Osteocyte (in vitro differentiated cells): Measurements from ENCODE around the gene ORC6. TPM values are rescaled to one million over a fixed set of nuclear protein-coding genes. Genes with fewer than 3 reads are reported as not detected.

Experiments used
- DNase-seq: peaks from one replicate; pipeline ENCODE4 v3.0.0; 2021; ENCODE audit warnings: mixed read lengths; ENCODE audit not compliant: unreplicated experiment; ENCODE audit errors: extremely low spot score
- H3K27ac Mint-ChIP-seq: one replicate; pipeline ENCODE4 v1.8.0; 2021; ENCODE audit warnings: mild to moderate bottlenecking, mixed read lengths; ENCODE audit not compliant: unreplicated experiment
- H3K27me3 Mint-ChIP-seq: one replicate; pipeline ENCODE4 v1.8.0; 2021; ENCODE audit warnings: mixed read lengths; ENCODE audit not compliant: unreplicated experiment
- H3K36me3 Mint-ChIP-seq: one replicate; pipeline ENCODE4 v1.8.0; 2021; ENCODE audit warnings: mixed read lengths; ENCODE audit not compliant: unreplicated experiment
- H3K4me1 Mint-ChIP-seq: one replicate; pipeline ENCODE4 v1.8.0; 2021; ENCODE audit warnings: mixed read lengths; ENCODE audit not compliant: unreplicated experiment
- H3K4me3 Mint-ChIP-seq: one replicate; pipeline ENCODE4 v1.8.0; 2021; ENCODE audit warnings: mild to moderate bottlenecking, moderate library complexity, mixed read lengths; ENCODE audit not compliant: unreplicated experiment
- H3K9me3 Mint-ChIP-seq: one replicate; pipeline ENCODE4 v1.8.0; 2021; ENCODE audit warnings: mixed read lengths; ENCODE audit not compliant: unreplicated experiment
- total RNA-seq: library from RNA; stranded (reverse); gene quantifications from 2 replicates; pipeline ENCODE4 v1.2.1, GENCODE V29; 2021
- TF ChIP-seq, protein P1 (sequence below): fragments of 200-600 bp; sonication (generic); IDR thresholded peaks from 2 replicates; pipeline ENCODE4 v1.5.0; 2021; ENCODE audit warnings: antibody characterized with exemption, mild to moderate bottlenecking, moderate library complexity

Gene ORC6
- total RNA-seq, 1 donor from 2014 or later = 8.8 TPM

DNA sequence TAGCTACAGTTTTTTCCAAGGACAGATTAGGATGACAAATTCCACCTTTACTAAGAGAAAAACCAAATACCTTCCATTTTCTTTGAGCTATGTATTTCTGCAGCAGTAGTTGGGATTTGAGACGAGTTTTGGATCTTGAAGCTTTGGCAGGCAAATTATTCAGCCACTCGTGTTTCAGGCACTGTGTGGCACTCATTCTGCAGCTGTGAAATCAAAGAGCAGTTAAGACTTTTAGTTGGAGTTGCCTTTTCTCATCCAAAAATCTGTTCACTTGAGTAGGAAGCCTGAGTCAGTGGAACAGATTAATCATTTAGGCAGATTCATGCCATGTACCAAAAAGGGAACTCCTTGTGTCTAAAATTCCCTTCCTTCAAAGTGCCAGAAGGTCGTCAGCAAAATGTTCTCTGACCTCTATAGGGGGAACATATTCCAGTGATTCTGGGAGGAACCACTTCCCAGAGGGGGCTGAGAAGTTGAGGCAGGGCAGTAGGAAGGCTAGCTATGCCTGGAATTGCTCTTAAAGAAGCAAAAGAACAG is 20.1 kb downstream of the ORC6 start:
- Mint-ChIP-seq H3K4me3 (no peak overlapping the region), H3K27ac (no peak overlapping the region), H3K27me3 (no peaks in the 10 kb centered on the region), H3K36me3 (no peaks in the 10 kb centered on the region), H3K9me3 (no peaks in the 10 kb centered on the region), H3K4me1 (no peaks in the 10 kb centered on the region)
- no peak for DNase-seq
- TF ChIP-seq, protein P1, sequence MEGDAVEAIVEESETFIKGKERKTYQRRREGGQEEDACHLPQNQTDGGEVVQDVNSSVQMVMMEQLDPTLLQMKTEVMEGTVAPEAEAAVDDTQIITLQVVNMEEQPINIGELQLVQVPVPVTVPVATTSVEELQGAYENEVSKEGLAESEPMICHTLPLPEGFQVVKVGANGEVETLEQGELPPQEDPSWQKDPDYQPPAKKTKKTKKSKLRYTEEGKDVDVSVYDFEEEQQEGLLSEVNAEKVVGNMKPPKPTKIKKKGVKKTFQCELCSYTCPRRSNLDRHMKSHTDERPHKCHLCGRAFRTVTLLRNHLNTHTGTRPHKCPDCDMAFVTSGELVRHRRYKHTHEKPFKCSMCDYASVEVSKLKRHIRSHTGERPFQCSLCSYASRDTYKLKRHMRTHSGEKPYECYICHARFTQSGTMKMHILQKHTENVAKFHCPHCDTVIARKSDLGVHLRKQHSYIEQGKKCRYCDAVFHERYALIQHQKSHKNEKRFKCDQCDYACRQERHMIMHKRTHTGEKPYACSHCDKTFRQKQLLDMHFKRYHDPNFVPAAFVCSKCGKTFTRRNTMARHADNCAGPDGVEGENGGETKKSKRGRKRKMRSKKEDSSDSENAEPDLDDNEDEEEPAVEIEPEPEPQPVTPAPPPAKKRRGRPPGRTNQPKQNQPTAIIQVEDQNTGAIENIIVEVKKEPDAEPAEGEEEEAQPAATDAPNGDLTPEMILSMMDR = no peak

DNA sequence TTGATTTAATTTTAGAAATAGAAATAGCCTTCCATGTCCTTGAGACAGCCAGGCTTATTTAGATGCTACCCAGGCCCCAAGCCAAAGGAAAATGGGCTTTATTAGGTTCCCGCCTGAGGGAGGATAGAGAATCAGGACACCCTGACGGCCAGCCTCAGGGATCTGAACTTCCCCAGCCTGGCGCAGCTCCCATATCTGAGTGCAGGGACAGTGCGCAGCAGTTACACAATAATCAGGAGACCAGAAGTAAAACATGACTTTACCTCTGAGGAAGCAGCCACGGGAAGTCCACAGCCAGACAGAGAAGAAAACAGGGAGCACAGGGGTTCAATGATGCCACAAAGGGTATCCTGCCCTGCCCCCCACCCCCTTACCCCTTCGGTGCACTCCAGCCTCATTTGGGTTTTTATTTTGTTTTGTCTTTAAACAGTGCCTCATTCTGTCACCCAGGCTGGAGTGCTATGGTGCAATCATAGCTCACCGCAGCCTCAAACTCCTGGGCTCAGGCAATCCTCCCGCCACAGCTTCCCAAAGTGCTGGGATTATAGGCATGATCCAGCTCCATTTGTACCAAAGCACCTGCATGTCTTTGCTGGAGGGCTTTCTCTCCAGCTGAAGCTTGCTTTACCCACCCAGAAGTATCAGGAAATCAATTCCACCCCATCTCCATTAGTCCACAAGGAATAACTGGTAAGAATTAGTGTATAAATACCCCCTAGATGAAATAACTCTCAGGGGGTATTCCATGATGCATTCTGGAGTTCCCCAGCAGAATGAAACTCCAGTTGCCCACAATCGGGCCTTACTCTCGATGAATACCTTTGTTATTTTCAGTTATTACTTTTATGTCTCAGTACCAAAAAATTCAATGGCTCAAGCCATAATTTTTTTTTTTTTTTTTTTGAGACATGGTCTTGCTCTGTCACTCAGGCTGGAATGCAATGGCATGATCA is 21.9 kb downstream of the ORC6 start:
- TF ChIP-seq, protein P1 = no peak
- H3K9me3 Mint-ChIP-seq = no peaks in the 10 kb centered on the region
- no peaks in the 10 kb centered on the region for H3K27me3 Mint-ChIP-seq
- no peak overlapping the region for H3K27ac Mint-ChIP-seq
- H3K4me1 Mint-ChIP-seq = no peaks in the 10 kb centered on the region
- H3K4me3 Mint-ChIP-seq = no peak overlapping the region
- DNase-seq = no peak
- H3K36me3 Mint-ChIP-seq = no peaks in the 10 kb centered on the region

DNA sequence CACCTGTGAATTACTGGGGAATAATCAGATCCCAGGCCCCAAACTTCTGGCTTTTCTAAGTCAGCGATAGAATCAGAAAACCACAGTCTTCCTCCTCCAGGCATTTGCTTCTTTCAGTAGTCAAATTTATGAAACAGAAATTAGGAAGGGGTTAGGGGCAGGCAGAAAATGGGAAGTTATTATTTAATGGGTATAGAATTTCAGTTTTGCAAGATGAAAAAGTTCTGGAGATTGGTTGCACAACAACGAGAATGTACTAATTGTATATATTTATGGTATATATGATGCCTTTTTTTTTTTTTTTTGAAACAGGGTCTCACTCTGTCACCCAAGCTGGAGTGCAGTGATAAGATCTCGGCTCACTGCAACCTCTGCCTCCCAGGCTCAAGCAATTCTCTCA is 23.5 kb downstream of the ORC6 start:
- H3K4me1 Mint-ChIP-seq = no peaks in the 10 kb centered on the region
- no peak overlapping the region for H3K4me3 Mint-ChIP-seq
- no peaks in the 10 kb centered on the region for H3K9me3 Mint-ChIP-seq
- H3K27me3 Mint-ChIP-seq = no peaks in the 10 kb centered on the region
- no peak overlapping the region for H3K27ac Mint-ChIP-seq
- no peaks in the 10 kb centered on the region for H3K36me3 Mint-ChIP-seq
- DNase-seq = no peak
- TF ChIP-seq, protein P1 = no peak

DNA sequence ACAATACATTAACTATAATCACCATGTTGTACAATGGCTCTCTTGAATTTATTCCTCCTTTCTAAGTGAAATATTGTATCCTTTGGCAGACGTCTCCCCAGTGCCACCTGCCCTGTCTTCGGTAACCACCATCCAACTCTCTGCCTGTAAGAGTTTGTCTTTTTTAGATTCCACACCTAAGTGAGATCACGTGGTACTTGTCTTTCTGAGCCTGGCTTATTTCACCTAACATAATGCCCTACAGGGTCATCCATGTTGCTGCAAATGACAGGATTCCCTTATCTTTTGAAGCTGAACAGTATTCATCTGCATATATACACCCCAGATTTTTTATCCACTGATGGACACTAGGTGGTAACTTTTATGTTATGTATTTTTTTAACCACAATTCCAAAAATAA is 24.2 kb downstream of the ORC6 start:
- Mint-ChIP-seq H3K27me3 (no peaks in the 10 kb centered on the region), H3K27ac (no peak overlapping the region), H3K4me3 (no peak overlapping the region), H3K36me3 (no peaks in the 10 kb centered on the region), H3K9me3 (no peaks in the 10 kb centered on the region), H3K4me1 (no peaks in the 10 kb centered on the region)
- DNase-seq = no peak
- TF ChIP-seq, protein P1 = no peak

DNA sequence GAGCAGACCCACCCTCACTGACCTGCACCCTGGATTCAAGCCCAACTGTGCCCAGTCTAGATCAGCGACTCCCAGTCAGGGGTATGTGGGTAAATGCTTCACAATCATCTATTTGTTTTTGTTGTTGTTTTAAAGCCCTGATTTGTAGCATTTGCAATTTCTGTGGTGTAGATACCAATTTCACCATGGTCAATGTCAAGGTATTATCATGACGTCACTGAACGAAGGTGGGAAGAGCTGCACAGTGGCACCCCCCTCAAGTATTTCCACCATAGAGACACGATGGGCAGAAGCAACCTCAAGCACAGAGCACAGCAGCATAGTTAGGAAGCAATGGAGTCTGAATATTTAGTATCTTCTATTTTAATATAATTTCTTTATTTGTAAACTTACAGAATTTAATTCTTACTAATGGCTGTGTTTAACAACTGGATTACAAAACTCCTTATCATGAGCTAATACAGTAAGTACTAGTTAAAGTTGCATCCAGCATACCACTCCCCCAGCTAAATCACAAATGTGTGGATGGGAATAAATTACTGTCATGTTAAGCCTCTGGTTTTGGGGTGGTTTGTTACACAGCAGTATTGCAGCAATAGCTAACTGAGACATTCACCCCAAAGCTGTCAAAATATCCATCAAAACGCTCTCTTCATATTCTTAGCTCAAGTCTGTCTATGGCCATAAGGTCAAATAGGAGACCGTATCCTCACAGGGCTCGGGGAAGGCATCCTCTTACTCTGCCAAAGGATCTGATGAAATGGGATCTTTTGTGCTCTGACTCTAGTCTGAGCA is 25.5 kb downstream of the ORC6 start:
- Mint-ChIP-seq H3K4me1 (no peaks in the 10 kb centered on the region), H3K27ac (no peak overlapping the region), H3K9me3 (no peaks in the 10 kb centered on the region), H3K36me3 (no peaks in the 10 kb centered on the region), H3K4me3 (no peak overlapping the region), H3K27me3 (no peaks in the 10 kb centered on the region)
- no peak for DNase-seq
- TF ChIP-seq, protein P1 = no peak
